Prostate gland (tissue), 2 donors: Measurements from ENCODE around the gene PHF20. TPM values are rescaled to one million over a fixed set of nuclear protein-coding genes. Genes with fewer than 3 reads are reported as not detected.
"Not testable (repeated sequence)": the region's sequence is repeated elsewhere in the genome, so short reads cannot be mapped to it uniquely, and the experiment has no call there.

Experiments
- DNase-seq: peaks from one replicate; pipeline ENCODE4 v3.0.0-alpha.2; 2019; ENCODE audit warnings: low spot score
- H3K27ac ChIP-seq, 2 donors: fragments of 200-600 bp; sonication (generic); 2 replicates each; pipeline ENCODE4 v1.5.1; 2017 to 2019
- H3K27me3 ChIP-seq: fragments of 200-600 bp; sonication (generic); replicated peaks from 2 replicates; pipeline ENCODE4 v1.5.1; 2019; ENCODE audit not compliant: insufficient read depth
- H3K36me3 ChIP-seq, 2 donors: fragments of 200-600 bp; sonication (generic); 1 replicate in 1 of 2; 2 replicates in 1 of 2; pipeline versions ENCODE4 v1.5.1 to v1.8.1; 2017 to 2019
- H3K4me1 ChIP-seq: fragments of 200-600 bp; sonication (generic); replicated peaks from 2 replicates; pipeline ENCODE4 v1.5.1; 2019
- H3K4me3 ChIP-seq, 2 donors: fragments of 200-600 bp; sonication (generic); 2 replicates each; pipeline ENCODE4 v1.5.1; 2017 to 2019
- H3K9me3 ChIP-seq: fragments of 200-600 bp; sonication (generic); 2 replicates; pipeline ENCODE4 v1.5.1; 2017
- POLR2A ChIP-seq: fragments of 450-650 bp; IDR thresholded peaks from one replicate; pipeline ENCODE4 v1.6.1; 2016; ENCODE audit warnings: antibody characterized with exemption, mild to moderate bottlenecking
- POLR2AphosphoS5 ChIP-seq: sonication (generic); formaldehyde crosslinking; IDR thresholded peaks from one replicate; pipeline ENCODE4 v1.6.1; 2017; ENCODE audit warnings: antibody characterized with exemption
- WGBS: methylation state at CpG from one replicate; pipeline ENCODE4 v1.1.5; 2018; 5-methylcytosine and 5-hydroxymethylcytosine counted together
- intact Hi-C: fragments of 100-400 bp; cut with DNase I; formaldehyde crosslinking; loops from one replicate; pipeline ENCODE4 v1.14.2; 2022
- total RNA-seq, 2 donors: library from RNA; depleted of rRNA; stranded (reverse); fragments of >200 nt; gene quantifications; one replicate each; pipeline ENCODE4 v1.1.0, GENCODE V29; 2016
- TF ChIP-seq, protein P1 (sequence below), 4 experiments: fragments of 200-600 bp in 2 of 4; fragments of 450-650 bp in 2 of 4; sonication (generic) in 2 of 4; IDR thresholded peaks; 1 replicate in 3 of 4; 2 replicates in 1 of 4; pipeline ENCODE4 v1.5.1; 2016 to 2019; ENCODE audit warnings: antibody characterized with exemption in 4 of 4, mild to moderate bottlenecking in 2 of 4, moderate library complexity in 2 of 4

The PHF20 gene
- total RNA-seq, 2 donors from 2014 or later, result 34.7 to 61.1 TPM

DNA sequence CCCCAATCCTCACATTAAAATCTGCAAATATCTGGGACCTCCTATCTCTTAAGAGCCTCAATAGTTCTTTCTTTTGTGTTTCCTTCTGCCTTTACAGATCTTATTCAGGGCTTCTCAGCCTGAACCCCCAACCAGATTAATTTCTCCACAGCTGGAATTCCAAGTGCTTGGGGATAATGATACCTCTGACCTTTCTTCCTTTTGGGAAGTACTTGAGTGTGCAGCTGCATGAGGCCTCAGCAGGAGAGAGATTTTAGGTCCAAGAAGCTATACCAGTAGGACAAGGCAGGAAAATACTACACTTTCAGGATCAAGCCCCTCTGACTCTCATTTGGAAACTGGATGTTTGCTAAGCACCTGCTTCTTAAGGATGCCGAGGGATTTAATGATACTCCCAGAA lies 2.6 kb downstream of the PHF20 start:
- 86% methylated on average over 1 of the region's 1 CpG for WGBS
- TF ChIP-seq POLR2AphosphoS5 (no peak), POLR2A (no peak)
- TF ChIP-seq, protein P1, sequence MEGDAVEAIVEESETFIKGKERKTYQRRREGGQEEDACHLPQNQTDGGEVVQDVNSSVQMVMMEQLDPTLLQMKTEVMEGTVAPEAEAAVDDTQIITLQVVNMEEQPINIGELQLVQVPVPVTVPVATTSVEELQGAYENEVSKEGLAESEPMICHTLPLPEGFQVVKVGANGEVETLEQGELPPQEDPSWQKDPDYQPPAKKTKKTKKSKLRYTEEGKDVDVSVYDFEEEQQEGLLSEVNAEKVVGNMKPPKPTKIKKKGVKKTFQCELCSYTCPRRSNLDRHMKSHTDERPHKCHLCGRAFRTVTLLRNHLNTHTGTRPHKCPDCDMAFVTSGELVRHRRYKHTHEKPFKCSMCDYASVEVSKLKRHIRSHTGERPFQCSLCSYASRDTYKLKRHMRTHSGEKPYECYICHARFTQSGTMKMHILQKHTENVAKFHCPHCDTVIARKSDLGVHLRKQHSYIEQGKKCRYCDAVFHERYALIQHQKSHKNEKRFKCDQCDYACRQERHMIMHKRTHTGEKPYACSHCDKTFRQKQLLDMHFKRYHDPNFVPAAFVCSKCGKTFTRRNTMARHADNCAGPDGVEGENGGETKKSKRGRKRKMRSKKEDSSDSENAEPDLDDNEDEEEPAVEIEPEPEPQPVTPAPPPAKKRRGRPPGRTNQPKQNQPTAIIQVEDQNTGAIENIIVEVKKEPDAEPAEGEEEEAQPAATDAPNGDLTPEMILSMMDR (IDR thresholded peaks at IDR 0.05), result no peak
- intact Hi-C loops, result loop anchor here (5.0 kb wide), 1 partner anchor 93 kb away; no protein-coding TSS in a partner anchor
- peak overlapping the region in 1 of 2 donors; percentile 94 for H3K27ac ChIP-seq
- H3K4me3 ChIP-seq, result no peak overlapping the region
- peaks cover 11% of the 10 kb centered on the region for H3K4me1 ChIP-seq
- DNase-seq, result no peak
- H3K9me3 ChIP-seq, result no peaks in the 10 kb centered on the region
- no peaks in the 10 kb centered on the region for H3K27me3 ChIP-seq
- H3K36me3 ChIP-seq, result no peaks in the 10 kb centered on the region

DNA sequence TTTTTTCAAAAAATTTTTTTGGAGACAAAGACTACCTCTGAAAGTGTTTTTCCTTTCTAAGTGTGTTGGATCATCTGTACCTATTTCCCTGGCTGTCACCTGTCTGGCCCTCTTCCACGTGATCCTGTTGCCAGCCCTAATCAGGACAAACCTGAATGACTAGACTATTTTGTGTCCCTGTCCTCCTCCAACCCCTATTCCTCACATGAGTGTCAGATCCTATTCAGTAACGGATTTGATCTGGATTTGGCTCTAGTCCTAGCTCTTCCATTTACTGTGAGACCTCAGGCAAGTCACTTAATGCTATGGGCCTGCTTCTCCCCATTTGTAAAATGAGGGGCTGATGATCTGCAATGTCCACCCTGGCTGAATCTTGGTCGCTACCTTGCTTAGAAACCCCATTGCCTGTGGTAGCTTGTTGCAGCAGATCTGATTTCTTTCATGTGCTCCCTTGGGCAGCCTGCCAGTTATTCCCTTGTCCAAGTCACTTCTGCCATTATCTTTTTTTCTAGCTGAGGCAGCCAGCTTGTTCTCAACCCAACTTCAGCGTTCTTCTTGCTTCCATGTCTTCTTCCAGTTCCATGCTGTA lies 4.8 kb downstream of the PHF20 start:
- Histone ChIP-seq H3K4me1 (peaks cover 11% of the 10 kb centered on the region), H3K36me3 (no peaks in the 10 kb centered on the region), H3K4me3 (no peak overlapping the region), H3K27ac (peak overlapping the region; percentile 61 to 79), H3K9me3 (no peaks in the 10 kb centered on the region), H3K27me3 (no peaks in the 10 kb centered on the region)
- peak; percentile 75 for DNase-seq
- TF ChIP-seq POLR2AphosphoS5 (peak; percentile 87), POLR2A (no peak)
- intact Hi-C loops, result loop anchor here (2.0 kb wide), 1 partner anchor 36 kb away; no protein-coding TSS in a partner anchor
- 40% methylated on average over 4 of the region's 4 CpGs for WGBS

DNA sequence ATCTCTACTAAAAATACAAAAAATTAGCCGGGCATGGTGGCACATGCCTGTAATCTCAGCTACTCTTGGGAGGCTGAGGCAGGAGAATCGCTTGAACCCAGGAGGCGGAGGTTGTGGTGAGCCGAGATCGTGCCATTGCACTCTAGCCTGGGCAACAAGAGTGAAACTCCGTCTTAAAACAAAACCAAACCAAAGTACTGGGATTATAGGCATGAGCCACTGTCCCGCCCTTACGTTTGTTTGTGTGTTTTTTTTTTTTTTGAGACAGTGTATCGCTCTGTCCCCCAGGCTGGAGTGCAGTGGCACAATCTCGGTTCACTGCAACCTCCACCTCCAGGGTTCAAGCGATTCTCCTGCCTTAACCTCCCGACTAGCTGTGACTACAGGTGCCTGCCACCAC lies 12.0 kb downstream of the PHF20 start:
- H3K27me3 ChIP-seq, H3K36me3 ChIP-seq, DNase-seq, intact Hi-C loops, H3K9me3 ChIP-seq, H3K27ac ChIP-seq, H3K4me3 ChIP-seq, H3K4me1 ChIP-seq: not testable (repeated sequence)
- WGBS, result 97% methylated on average over 12 of the region's 12 CpGs

DNA sequence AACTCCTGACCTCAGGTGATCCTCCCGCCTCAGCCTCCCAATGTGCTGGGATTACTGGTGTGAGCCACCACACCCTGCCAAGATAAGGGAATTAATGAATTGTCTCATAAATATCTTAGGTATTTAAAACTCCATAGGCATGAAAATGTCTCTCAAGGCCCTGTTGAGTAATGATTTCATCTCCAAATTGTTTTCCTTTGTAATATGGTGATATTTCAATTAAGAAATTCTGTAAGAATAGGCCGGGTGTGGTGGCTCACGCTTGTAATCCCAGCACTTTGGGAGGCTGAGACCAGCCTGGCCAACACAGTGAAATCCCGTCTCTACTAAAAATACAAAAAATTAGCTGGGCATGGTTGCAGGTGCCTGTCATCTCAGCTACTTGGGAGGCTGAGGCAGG lies 13.7 kb downstream of the PHF20 start:
- WGBS, result 94% methylated on average over 4 of the region's 4 CpGs
- H3K27ac ChIP-seq, H3K4me1 ChIP-seq, H3K4me3 ChIP-seq, H3K36me3 ChIP-seq, H3K9me3 ChIP-seq, intact Hi-C loops, DNase-seq, H3K27me3 ChIP-seq: not testable (repeated sequence)

DNA sequence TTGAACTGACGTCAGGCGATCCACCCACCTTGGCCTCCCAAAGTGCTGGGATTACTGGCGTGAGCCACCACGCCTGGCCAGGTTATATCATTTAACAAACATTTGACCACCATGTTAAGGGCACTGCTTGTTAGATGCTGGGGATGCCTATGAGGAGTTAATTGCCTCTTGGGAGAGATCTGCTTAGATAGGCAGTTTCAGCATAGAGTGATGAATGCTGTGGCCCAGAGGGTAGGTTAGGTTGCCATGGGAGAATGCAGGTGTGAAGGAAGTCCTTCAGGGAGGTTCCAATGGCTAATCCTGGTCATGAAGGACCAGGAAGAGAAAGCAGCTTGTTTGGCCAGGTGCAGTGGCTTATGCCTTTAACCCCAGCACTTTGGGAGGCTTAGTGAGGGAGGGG lies 17.0 kb downstream of the PHF20 start:
- no peaks in the 10 kb centered on the region for H3K27me3 ChIP-seq
- no peaks in the 10 kb centered on the region for H3K4me1 ChIP-seq
- TF ChIP-seq, protein P1 (IDR thresholded peaks at IDR 0.05), result no peak
- TF ChIP-seq POLR2AphosphoS5, result no peak
- no peak for TF ChIP-seq POLR2A
- 94% methylated on average over 4 of the region's 4 CpGs for WGBS
- DNase-seq, result no peak
- H3K9me3 ChIP-seq, result no peaks in the 10 kb centered on the region
- H3K36me3 ChIP-seq, result no peaks in the 10 kb centered on the region
- intact Hi-C loops, result no loop called here
- H3K4me3 ChIP-seq, result no peak overlapping the region
- no peak overlapping the region for H3K27ac ChIP-seq

DNA sequence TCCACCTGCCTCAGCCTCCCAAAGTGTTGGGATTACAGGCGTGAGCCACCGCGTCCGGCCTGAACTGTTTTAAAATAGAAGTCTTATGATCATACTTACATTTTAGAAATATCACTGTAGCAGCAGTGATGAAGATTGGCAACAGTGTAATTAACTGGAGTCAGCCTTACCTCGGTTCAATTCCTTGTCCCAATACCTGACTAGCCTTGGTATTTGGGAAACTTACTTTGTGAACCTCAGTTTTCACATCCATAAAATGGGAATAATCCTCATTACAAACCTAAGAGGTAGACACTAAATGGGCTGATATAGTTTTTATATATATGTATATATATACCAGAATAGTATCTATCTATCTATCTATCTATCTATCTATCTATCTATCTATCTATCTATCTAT lies 19.3 kb downstream of the PHF20 start:
- Histone ChIP-seq H3K4me1 (no peaks in the 10 kb centered on the region), H3K27ac (no peak overlapping the region)
- WGBS, result over 99% methylated on average over 5 of the region's 5 CpGs

More for the DNA sequence above, 19.3 kb downstream of the PHF20 start:
- H3K36me3 ChIP-seq, result no peaks in the 10 kb centered on the region
- intact Hi-C loops, result no loop called here
- H3K27me3 ChIP-seq, result no peaks in the 10 kb centered on the region
- no peaks in the 10 kb centered on the region for H3K9me3 ChIP-seq
- H3K4me3 ChIP-seq, result no peak overlapping the region
- DNase-seq, result no peak
- TF ChIP-seq POLR2A (no peak), POLR2AphosphoS5 (no peak)
- TF ChIP-seq, protein P1 (IDR thresholded peaks at IDR 0.05), result no peak
